Measurements from ENCODE around the gene DENND11.

DENND11 gene

GRCh38 chr7:141702047-141702567, at the start of gene DENND11:
Gene DENND11, minus strand, starts transcription at chr7:141702166. Its CDS starts 13 bp downstream, at chr7:141702153.
- CTCF ChIA-PET: interaction anchor here (0.6 to 0.7 kb wide), 2 partner anchors 47 to 379 kb away, joined by 3 read pairs; no protein-coding TSS in a partner anchor
- POLR2A ChIA-PET (ENCODE audit: low non-redundant PET): no interaction called here
- TF ChIP-seq CTCF (conservative IDR thresholded peaks at IDR 0.05; ENCODE audit: low read depth): no peak
- DNase-seq (ENCODE audit: low spot score): peak; percentile 30
- peak within 1 kb of the TSS; percentile 62 for H3K27ac ChIP-seq

- TF ChIP-seq CTCF (conservative IDR thresholded peaks at IDR 0.05; ENCODE audit: low read depth): no peak
- no peak overlapping the region for H3K27ac ChIP-seq
- DNase-seq (ENCODE audit: low spot score): no peak
- ChIA-PET POLR2A (ENCODE audit: low non-redundant PET) (no interaction called here), CTCF (no interaction called here)
Observed at GRCh38 chr7:141748396-141748795, 46.4 kb upstream of the DENND11 start.

- POLR2A ChIA-PET (ENCODE audit: low non-redundant PET): no interaction called here
- H3K27ac ChIP-seq: no peak overlapping the region
- CTCF ChIA-PET: no interaction called here
- no peak for TF ChIP-seq CTCF (conservative IDR thresholded peaks at IDR 0.05; ENCODE audit: low read depth)
- DNase-seq (ENCODE audit: low spot score): no peak
Observed at GRCh38 chr7:141744131-141744530, 42.2 kb upstream of the DENND11 start.

- DNase-seq (ENCODE audit: low spot score): no peak
- TF ChIP-seq CTCF (conservative IDR thresholded peaks at IDR 0.05; ENCODE audit: low read depth): no peak
- no peak overlapping the region for H3K27ac ChIP-seq
- POLR2A ChIA-PET (ENCODE audit: low non-redundant PET): no interaction called here
- CTCF ChIA-PET: no interaction called here
Observed at GRCh38 chr7:141742229-141742628, 40.3 kb upstream of the DENND11 start.

GRCh38 chr7:141739250-141739649, 37.3 kb upstream of the DENND11 start:
- POLR2A ChIA-PET (ENCODE audit: low non-redundant PET): no interaction called here
- no peak for TF ChIP-seq CTCF (conservative IDR thresholded peaks at IDR 0.05; ENCODE audit: low read depth)
- no peak for DNase-seq (ENCODE audit: low spot score)
- CTCF ChIA-PET: no interaction called here
- no peak overlapping the region for H3K27ac ChIP-seq

- ChIA-PET POLR2A (ENCODE audit: low non-redundant PET) (no interaction called here), CTCF (interaction anchor here (0.6 to 1.3 kb wide), 3 partner anchors 8 to 38 kb away, joined by 3 to 6 read pairs (median 3); no protein-coding TSS in a partner anchor)
- H3K27ac ChIP-seq: peak overlapping the region; percentile 88
- no peak for DNase-seq (ENCODE audit: low spot score)
- TF ChIP-seq CTCF (conservative IDR thresholded peaks at IDR 0.05; ENCODE audit: low read depth): no peak
Observed at GRCh38 chr7:141738592-141739013, 36.6 kb upstream of the DENND11 start.
